Hypothalamus (tissue), 51 donors: ENCODE measurements around the gene SSR4.

Experiments used
- DNase-seq, 51 donors: peaks; one replicate each; lab custom pipeline; 2025; lab: John Stamatoyannopoulos, UW

The SSR4 gene

DNA sequence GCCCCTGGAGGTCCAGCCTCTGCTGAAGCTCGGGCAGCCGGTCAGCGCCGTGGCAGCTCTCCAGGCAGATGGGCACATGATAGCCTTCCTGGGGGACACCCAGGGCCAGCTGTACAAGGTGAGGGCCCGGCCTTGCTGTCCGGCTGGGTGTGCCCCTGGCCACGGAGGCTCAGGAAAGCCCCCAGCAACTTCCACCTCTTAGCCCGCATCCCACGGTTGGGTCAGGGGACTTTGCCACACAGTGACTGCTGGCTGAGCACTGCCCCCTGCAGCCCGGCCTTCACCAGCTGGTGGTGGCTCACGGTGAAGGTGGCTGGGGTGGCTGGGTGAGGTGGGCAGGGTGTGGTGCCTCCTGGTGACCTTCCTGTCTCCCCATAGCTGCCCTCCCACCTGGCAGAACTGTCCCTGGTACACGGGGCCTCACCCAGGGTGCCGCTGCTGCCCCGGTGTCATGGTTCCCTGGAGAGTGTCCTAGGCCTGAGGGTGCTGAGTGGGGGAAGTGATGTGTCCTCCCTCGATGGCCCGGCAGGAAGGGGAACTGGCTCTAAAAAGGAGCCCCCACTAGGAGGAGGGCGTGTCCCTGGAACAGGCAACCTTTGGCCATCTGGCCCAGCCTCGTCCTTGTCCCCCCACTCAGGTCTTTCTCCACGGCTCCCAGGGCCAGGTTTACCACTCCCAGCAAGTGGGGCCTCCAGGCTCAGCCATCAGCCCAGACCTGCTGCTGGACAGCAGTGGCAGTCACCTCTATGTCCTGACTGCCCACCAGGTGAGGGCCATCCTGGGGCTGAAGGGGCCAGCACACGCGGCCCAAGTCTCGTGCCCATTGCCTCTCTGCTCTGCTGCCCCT, 25.9 kb upstream of the SSR4 start:
- no peak for DNase-seq

DNA sequence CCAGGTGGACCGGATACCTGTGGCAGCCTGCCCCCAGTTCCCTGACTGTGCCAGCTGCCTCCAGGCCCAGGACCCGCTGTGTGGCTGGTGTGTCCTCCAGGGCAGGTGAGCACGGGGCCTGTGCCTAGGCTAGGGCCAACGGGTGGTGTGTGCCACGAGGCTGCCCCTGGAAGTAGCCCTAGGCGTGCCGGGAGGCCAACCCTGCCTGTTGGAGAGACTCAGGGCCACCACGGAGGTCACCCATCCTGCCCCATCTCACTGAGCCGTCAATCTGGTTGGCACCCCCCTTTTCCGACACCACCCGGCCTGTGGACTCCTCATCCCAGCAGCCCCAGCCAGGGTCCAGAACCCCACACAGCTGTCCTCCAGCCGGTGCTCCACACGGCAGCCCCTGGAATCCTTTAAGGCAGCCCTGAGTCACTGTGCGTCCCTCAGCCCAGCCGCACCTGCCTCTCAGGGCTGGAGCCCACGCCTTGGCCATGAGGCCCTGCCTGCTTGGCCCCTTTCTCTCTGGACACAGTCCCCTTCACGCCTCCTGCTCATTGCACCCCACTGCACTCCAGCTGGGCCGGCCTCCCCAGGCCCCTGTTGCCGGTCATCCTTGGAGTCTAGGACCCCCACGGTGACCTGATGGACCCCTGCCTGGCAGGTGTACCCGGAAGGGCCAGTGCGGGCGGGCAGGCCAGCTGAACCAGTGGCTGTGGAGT, 25.2 kb upstream of the SSR4 start:
- DNase-seq: no peak

DNA sequence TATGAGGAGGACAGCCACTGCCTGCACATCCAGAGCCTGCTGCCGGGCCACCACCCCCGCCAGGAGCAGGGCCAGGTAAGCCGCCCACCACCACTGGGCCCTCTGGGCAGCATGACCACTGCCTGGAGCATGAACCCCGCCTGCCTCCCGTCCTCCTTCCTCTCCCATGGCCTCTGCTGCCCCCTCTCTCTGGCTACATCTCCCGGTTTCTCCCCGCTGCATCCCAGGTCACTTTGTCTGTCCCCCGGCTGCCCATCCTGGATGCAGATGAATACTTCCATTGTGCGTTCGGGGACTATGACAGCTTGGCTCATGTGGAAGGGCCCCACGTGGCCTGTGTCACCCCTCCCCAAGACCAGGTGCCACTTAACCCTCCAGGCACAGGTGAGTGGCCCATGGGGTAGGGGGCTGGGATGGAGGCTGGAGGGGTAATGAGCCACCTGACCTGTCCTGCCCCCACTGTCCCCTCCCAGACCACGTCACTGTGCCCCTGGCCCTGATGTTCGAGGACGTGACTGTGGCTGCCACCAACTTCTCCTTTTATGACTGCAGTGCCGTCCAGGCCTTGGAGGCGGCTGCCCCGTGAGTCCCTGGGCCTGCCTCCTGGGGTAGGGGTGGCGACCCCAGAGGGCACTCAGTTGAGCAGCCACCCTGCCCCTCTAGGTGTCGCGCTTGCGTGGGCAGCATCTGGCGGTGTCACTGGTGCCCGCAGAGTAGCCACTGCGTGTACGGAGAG, 24.4 kb upstream of the SSR4 start:
- peak in 2 of 51 donors; percentile 11 to 19 for DNase-seq

DNA sequence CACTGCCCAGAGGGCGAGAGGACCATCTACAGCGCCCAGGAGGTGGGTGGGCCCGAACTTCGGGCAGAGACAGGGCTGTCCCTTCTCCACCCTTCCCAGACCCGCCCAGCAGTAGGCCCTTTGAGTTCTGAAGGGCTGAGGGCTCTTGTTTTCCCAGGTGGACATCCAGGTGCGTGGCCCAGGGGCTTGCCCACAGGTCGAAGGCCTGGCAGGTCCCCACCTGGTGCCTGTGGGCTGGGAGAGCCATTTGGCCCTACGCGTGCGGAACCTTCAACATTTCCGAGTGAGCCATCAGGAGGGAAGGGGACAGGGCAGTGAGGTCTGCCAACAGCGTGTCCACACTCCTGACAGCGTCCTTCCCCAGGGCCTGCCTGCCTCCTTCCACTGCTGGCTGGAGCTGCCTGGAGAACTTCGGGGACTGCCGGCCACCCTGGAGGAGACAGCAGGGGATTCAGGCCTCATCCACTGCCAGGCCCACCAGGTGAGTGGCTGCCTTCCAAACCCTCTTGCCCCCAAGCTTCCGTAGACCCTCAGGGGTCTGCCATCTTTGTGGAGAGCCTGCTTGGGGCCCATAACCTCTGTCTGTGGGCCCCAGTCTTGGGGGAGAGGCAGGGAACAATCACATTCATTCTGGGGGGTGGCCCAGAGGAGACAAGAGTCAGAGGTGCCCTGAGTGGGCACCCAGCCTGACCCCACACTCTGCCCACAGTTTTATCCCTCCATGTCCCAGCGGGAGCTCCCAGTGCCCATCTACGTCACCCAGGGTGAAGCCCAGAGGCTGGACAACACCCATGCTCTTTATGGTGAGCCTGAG, 23.7 kb upstream of the SSR4 start:
- DNase-seq: no peak

DNA sequence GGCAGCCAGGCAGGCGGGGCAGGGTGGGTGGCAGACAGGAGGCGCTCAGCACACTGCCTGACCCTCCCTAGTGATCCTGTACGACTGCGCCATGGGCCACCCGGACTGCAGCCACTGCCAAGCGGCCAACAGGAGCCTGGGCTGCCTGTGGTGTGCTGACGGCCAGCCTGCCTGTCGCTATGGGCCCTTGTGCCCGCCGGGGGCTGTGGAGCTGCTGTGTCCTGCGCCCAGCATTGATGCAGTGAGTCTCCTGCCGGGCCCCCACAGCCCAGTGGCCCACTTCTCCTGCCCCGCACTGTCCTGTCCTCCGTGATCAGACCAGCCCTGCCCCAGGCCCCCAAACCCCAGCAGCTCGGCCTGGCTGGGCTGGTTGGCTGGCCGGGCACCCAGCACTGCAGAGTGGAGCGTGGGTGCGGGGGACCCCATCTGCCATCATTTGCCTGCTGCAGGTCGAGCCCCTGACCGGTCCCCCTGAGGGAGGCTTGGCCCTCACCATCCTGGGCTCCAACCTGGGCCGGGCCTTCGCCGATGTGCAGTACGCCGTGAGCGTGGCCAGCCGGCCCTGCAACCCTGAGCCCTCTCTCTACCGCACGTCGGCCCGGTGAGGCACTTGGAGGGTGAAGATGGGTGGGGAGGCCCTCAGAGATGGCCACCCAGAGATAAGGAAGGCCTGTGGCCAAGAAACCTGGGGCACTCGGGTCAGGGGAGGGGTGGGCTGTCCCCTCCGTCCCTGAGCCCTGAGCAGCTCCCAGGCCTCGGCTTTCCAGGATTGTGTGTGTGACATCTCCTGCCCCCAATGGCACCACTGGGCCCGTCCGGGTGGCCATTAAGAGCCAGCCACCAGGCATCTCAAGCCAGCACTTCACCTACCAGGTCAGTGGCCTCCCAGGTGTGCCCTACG, 22.8 kb upstream of the SSR4 start:
- no peak for DNase-seq

DNA sequence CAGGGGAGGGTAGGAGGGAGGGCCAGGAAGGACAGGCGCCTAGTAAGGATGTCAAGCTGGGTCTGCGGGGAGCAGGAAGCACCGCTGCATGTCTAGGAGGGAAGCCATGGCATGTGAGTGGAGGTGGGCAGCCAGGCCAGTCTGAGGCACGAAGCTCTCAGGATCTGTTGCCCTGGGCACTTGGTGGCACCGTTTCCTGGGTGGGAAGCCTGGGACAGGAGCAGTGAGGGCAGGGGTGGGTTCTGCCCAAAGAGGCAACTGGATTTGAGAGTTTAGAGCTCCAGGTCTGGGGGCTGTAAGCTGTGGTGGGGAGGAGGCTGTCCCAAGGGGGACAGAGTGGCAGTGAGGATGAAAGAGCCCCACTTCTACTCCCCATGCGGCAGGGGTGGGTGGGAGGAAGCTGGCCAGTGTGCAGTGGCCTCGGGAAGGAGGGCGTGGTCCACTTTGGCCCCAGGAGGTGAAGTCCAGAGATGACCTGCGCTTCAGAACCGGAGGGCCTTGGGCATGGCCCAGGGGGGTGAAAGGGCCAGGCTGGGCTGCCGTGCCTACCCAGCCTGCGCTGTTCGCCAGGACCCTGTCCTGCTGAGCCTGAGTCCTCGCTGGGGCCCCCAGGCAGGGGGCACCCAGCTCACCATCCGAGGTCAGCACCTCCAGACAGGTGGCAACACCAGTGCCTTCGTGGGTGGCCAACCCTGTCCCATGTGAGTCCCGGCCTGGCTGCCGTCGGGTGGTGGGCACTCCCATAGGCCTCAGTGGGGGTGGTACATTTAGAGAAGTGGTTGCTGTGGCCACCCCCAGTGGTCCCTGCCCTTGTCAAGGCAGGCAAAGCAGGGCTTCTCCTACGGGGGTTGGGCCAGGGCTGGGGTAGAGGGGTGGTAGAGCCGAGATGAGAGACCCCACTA, 21.9 kb upstream of the SSR4 start:
- no peak for DNase-seq

DNA sequence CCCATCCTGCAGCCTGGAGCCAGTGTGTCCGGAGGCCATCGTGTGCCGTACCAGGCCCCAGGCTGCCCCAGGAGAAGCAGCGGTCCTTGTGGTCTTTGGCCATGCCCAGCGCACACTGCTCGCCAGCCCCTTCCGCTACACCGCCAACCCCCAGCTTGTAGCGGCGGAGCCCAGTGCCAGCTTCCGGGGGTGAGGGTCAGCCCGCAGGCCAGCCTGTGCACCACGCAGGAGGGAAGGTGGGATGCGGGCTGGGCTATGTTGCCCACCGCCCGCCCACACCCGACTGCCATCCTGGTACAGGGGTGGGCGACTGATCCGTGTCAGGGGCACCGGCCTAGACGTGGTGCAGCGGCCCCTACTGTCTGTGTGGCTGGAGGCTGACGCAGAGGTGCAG, 21.3 kb upstream of the SSR4 start:
- no peak for DNase-seq

DNA sequence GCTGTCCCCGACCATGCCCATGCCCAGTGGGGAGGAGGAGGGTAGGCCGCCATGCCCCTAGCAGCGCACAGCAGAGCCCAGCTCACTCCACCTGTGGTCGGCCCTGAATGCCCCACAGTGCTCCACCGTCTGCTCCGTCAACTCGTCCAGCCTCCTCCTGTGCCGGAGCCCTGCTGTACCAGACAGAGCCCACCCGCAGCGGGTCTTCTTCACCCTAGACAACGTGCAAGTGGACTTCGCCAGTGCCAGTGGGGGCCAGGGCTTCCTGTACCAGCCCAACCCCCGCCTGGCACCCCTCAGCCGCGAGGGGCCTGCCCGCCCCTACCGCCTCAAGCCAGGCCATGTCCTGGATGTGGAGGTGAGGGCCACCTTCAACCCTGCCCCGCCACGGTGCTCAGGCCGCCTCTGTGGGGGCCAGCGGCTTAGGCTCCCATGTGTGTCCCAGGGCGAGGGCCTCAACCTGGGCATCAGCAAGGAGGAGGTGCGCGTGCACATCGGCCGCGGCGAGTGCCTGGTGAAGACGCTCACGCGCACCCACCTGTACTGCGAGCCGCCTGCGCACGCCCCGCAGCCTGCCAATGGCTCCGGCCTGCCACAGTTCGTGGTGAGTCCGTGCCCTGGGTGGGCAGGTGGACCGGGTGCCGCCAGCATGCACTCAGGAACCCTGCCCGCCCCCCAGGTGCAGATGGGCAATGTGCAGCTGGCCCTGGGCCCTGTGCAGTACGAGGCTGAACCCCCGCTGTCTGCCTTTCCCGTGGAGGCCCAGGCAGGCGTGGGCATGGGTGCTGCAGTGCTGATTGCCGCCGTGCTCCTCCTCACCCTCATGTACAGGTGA, 20.5 kb upstream of the SSR4 start:
- no peak for DNase-seq

DNA sequence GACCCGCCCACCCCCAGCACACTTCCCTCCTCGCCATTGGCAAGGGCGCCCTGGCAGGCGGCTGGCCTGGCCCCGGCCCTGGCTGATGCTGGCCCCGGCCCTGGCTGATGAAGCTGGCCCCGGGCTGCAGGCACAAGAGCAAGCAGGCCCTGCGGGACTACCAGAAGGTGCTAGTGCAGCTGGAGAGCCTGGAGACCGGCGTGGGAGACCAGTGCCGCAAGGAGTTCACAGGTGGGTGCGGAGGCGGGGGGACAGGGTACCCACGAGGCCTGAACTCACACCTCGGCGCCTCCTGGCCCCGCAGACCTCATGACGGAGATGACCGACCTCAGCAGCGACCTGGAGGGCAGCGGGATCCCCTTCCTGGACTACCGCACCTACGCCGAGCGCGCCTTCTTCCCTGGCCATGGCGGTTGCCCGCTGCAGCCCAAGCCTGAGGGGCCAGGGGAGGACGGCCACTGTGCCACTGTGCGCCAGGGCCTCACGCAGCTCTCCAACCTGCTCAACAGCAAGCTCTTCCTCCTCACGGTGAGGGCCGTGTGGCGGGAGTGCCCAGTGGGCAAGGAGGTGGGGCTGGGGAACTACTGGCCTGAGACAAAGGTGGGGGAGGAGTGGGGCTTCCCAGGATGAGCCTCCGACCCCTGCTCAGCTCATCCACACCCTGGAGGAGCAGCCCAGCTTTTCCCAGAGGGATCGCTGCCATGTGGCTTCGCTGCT, 19.7 kb upstream of the SSR4 start:
- DNase-seq: no peak

DNA sequence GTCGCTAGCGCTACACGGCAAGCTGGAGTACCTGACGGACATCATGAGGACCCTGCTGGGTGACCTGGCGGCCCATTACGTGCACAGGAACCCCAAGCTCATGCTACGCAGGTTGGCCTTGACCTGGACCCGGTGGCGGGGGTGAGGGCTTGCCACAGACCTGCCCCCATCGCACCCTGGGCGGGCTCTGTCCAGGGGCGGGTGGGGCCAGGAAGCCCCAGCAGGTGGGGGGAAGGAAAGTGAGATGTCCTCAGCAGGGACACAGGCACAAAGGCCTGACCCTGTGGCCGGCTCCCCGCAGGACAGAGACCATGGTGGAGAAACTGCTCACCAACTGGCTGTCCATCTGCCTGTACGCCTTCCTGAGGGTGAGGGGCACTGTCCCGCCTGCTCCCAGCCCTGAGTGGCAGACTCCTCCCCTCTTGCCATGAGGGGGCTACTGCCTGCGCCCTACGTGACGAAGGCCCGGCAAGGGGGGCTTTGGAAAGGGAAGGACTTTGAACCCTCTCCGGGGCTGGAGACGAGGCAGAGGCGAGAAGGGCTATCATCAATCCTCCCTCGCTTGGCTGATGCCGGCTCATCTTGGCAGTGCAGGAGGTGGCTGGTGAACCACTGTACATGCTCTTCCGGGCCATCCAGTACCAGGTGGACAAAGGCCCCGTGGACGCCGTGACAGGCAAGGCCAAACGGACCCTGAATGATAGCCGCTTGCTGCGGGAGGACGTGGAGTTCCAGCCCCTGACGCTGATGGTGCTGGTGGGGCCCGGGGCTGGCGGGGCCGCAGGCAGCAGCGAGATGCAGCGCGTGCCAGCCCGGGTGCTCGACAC, 19.0 kb upstream of the SSR4 start:
- DNase-seq: no peak

DNA sequence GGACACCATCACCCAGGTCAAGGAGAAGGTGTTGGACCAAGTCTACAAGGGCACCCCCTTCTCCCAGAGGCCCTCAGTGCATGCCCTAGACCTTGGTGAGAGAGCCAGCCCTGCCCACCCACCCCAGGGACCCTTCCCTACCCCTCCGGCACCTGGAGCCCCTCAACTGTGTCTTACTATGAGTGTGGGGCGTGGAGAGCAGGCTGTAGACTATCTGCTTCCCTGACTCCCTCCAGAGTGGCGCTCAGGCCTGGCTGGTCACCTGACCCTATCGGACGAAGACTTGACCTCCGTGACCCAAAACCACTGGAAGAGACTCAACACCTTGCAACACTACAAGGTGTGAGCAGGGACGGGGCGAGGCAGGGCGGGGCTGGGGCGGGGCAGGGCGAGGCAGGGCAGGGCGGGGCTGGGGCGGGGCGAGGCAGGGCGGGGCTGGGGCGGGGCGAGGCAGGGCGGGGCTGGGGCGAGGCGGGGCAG, 18.3 kb upstream of the SSR4 start:
- DNase-seq: no peak

DNA sequence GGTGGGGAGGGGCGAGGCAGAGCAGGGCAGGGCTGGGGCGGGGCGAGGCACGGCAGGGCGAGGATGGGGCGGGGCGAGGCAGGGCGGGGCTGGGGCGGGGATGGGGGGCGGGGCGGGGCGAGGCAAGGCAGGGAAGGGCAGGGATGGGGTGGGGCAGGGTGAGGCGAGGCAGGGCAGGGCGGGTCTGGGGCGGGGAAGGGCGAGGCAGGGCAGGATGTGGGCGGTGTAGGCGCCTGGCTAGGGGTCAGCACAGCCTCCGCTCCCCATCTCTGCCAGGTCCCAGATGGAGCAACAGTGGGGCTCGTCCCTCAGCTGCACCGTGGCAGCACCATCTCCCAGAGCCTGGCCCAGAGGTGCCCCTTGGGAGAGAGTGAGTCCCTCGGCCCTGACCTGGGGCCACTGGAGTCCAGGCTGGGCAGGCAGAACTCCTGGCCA, 17.8 kb upstream of the SSR4 start:
- no peak for DNase-seq

DNA sequence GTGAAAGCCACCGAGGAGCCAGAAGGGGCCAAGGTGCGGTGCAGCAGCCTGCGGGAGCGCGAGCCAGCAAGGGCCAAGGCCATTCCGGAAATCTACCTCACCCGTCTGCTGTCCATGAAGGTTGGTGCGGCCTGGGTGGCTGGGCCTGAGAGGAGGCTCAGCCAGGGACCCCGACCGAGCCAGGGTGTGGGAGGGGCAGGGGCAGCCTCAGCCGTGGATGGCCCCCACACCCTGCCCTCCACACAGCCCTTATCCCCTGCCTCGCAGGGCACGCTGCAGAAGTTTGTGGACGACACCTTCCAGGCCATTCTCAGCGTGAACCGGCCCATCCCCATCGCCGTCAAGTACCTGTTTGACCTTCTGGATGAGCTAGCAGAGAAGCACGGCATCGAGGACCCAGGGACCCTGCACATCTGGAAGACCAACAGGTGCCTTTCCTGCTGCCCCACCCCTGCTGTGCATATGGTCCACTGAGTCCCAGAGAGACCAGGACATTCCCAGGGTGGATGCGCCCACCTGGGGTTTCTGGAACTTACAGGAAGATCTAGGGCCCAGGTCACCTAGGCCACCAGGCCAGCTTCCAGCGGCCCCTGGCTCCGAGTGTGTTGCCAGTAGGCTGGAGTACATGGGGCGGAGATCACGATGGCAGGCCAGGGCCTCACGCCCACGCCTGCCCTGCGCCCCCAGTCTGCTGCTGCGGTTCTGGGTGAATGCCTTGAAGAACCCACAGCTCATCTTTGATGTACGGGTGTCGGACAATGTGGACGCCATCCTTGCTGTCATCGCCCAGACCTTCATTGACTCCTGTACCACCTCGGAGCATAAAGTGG, 17.0 kb upstream of the SSR4 start:
- DNase-seq: no peak

DNA sequence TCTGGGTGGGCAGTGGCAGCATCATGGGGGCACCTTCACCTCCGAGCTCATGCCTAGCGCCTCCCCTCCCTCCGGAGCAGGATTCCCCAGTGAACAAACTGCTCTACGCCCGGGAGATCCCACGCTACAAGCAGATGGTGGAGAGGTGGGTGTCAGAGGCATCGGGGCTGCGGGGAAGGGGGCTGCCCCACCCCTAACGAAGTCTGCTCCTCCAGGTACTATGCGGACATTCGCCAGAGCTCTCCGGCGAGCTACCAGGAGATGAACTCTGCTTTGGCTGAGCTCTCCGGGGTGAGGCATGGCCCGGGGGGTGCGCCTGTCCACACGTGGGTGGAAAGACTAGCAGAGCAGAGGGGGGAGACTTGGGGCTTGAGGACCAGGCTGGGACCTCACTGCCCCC, 16.3 kb upstream of the SSR4 start:
- no peak for DNase-seq

DNA sequence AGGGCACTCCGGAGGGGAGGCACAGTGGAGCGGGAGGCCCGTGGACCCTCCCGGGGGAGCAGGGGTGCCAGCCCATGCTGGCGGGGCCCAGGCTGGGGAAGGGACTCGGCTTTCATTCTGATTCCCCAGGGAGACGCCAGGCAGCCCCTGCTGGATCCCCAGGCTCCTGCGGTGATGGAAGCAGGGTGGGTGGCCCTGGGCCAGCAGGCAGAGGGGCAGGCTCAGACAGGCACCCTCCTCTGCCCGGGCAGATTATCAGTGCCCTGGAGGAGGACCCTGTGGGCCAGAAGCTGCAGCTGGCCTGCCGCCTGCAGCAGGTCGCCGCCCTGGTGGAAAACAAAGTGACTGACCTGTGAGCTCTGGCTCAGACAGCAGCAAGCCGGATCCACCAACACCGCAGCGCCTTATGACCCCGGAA, 15.8 kb upstream of the SSR4 start:
- DNase-seq: no peak
